ENCODE results near the gene VCAN. TPM values are rescaled to one million over a fixed set of nuclear protein-coding genes. Genes with fewer than 3 reads are reported as not detected.

VCAN gene
- total RNA-seq, 2 experiments from 2014 or later = under 0.01 TPM; not detected in 1

GRCh38 chr5:83530193-83530592 lies 58.6 kb downstream of the VCAN start:
- no peaks in the 10 kb centered on the region for H3K9me3 ChIP-seq (ENCODE audit: low read length)
- H3K79me2 ChIP-seq (ENCODE audit: insufficient read depth, low read depth, low read length) = no peaks in the 10 kb centered on the region
- H3K4me1 ChIP-seq (ENCODE audit: insufficient read depth, low read length, poor library complexity, severe bottlenecking) = no peaks in the 10 kb centered on the region
- H3K36me3 ChIP-seq (ENCODE audit: insufficient read depth, low read length) = no peaks in the 10 kb centered on the region
- H4K20me1 ChIP-seq (ENCODE audit: insufficient read depth, low read length) = no peaks in the 10 kb centered on the region
- intact Hi-C loops (cut with micrococcal nuclease; ENCODE audit: unreplicated experiment) = no loop called here
- POLR2A ChIA-PET = interaction anchor here (0.7 kb wide), 2 partner anchors 274 to 542 kb away, joined by 3 to 4 read pairs; no protein-coding TSS in a partner anchor
- H2AFZ ChIP-seq (ENCODE audit: low read length) = no peak overlapping the region
- no peaks in the 10 kb centered on the region for H3K9me2 ChIP-seq (ENCODE audit: insufficient read depth, low read length)
- H3K4me2 ChIP-seq (ENCODE audit: low read length) = no peak overlapping the region
- H3K4me3 ChIP-seq (ENCODE audit: low read depth, low read length, poor library complexity, severe bottlenecking) = no peak overlapping the region
- TF ChIP-seq CTCF (conservative IDR thresholded peaks at IDR 0.05; ENCODE audit: low read length) (no peak), EZH2phosphoT487 (IDR thresholded peaks at IDR 0.05; ENCODE audit: borderline replicate concordance, low read depth, low read length) (no peak)
- no peak overlapping the region for H3K27ac ChIP-seq (ENCODE audit: low read depth, low read length, poor library complexity, severe bottlenecking)
- CTCF ChIA-PET (ENCODE audit: unreplicated experiment) = no interaction called here
- no TSS peak for BruUV-seq (replicated peaks)
- no peak for DNase-seq (ENCODE audit: low spot score)

- CTCF ChIA-PET (ENCODE audit: unreplicated experiment) = no interaction called here
- H4K20me1 ChIP-seq (ENCODE audit: insufficient read depth, low read length) = no peaks in the 10 kb centered on the region
These were observed 60.1 kb downstream of the VCAN start for GRCh38 chr5:83531661-83532060.

More at GRCh38 chr5:83531661-83532060, 60.1 kb downstream of the VCAN start:
- Histone ChIP-seq H3K9me3 (ENCODE audit: low read length) (no peaks in the 10 kb centered on the region), H3K79me2 (ENCODE audit: insufficient read depth, low read depth, low read length) (no peaks in the 10 kb centered on the region), H2AFZ (ENCODE audit: low read length) (no peak overlapping the region), H3K4me3 (ENCODE audit: low read depth, low read length, poor library complexity, severe bottlenecking) (no peak overlapping the region), H3K27ac (ENCODE audit: low read depth, low read length, poor library complexity, severe bottlenecking) (no peak overlapping the region), H3K36me3 (ENCODE audit: insufficient read depth, low read length) (no peaks in the 10 kb centered on the region), H3K9me2 (ENCODE audit: insufficient read depth, low read length) (no peaks in the 10 kb centered on the region), H3K4me1 (ENCODE audit: insufficient read depth, low read length, poor library complexity, severe bottlenecking) (no peaks in the 10 kb centered on the region), H3K4me2 (ENCODE audit: low read length) (no peak overlapping the region)
- BruUV-seq (replicated peaks) = no TSS peak
- no peak for DNase-seq (ENCODE audit: low spot score)
- intact Hi-C loops (cut with micrococcal nuclease; ENCODE audit: unreplicated experiment) = no loop called here
- POLR2A ChIA-PET = no interaction called here
- TF ChIP-seq CTCF (conservative IDR thresholded peaks at IDR 0.05; ENCODE audit: low read length) = no peak
- TF ChIP-seq EZH2phosphoT487 (IDR thresholded peaks at IDR 0.05; ENCODE audit: borderline replicate concordance, low read depth, low read length) = no peak
